ENCODE data around the gene LDHB.
"Not testable (repeated sequence)": the region's sequence is repeated elsewhere in the genome, so short reads cannot be mapped to it uniquely, and the experiment has no call there.

Gene LDHB

DNA sequence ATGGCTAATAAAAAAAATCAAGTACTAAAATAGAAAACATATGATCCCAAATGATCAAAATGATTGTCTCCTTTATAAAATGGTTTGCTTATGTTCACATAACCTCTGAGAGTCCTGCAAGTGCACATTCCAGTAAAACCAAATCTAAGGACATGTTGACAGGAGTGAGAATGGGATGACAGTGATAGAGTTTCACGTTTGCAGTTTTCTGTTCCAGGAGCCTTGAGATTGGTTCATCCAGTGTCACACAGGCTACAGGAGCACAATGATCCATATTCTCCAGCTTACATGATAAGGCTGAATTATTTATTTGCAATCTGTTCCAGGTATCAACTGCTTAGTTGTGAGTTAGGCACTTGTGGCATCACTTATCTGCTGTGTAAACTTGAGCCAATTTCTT is 51.5 kb downstream of the LDHB start:
- DNase-seq = no peak

- no peak for DNase-seq
Observed at GRCh38 chr12:21604245-21605101, 53.2 kb downstream of the LDHB start, which contains the start of gene GYS2. Gene GYS2 (minus strand): TSS chr12:21604847. CDS start chr12:21604592, 255 bp downstream.

- DNase-seq = no peak
Observed at GRCh38 chr12:21602774-21603173, 54.9 kb downstream of the LDHB start.

- DNase-seq = no peak
Observed at GRCh38 chr12:21600196-21600595, 57.4 kb downstream of the LDHB start.

GRCh38 chr12:21599143-21599999 is 58.3 kb downstream of the LDHB start:
- no peak for DNase-seq

GRCh38 chr12:21598651-21599050 is 59.0 kb downstream of the LDHB start:
- DNase-seq = no peak

- not testable (repeated sequence) for DNase-seq
Observed at GRCh38 chr12:21595356-21595755, 62.3 kb downstream of the LDHB start.

DNA sequence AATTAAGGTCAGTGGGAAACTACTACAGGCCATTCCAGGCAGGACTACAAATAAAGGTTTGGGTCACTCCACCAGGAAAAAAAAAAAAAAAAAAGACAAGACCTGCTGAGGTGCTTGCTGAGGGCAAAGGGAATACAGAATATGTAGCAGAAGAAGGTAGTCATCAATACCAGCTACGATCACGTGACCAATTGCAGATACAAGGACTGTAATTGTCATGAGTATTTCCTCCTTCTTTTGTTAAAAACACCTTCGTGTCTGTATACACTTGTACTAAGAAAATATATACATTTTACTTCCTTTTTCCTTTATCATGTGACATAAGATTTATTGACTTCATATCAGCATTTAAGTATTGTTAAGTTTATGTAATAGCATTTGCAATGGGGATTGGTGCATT is 72.2 kb downstream of the LDHB start:
- no peak for DNase-seq

All from T1000 (cell line).